DND-41 (cell line): ENCODE data around the gene CDK17.
A peak's percentile ranks its signal among the peaks of the same experiment; 100 is the strongest.
"Not testable (repeated sequence)": the region's sequence is repeated elsewhere in the genome, so short reads cannot be mapped to it uniquely, and the experiment has no call there.

ENCODE experiments used
- ATAC-seq: fragments of 200-7000 bp; cut with Tn5 transposase; 3 replicates; pipeline ENCODE4 v1.9.1; 2021; ENCODE audit warnings: low read depth; ENCODE audit not compliant: insufficient read depth
- DNase-seq: peaks from one replicate; pipeline ENCODE4 v3.0.0-alpha.2; 2020
- H2AFZ ChIP-seq: 2 replicates; pipeline ENCODE4 v1.6.0; 2012; ENCODE audit warnings: low read depth, low read length
- H3K27ac ChIP-seq: 2 replicates; pipeline ENCODE4 v1.5.1; 2012; ENCODE audit warnings: low read length, inconsistent platforms
- H3K27me3 ChIP-seq: fragments of 200-600 bp; sonication (generic); 2 replicates; pipeline ENCODE4 v1.6.0; 2012; ENCODE audit warnings: low read length, mild to moderate bottlenecking, inconsistent platforms; ENCODE audit not compliant: insufficient read depth, poor library complexity
- H3K36me3 ChIP-seq: 2 replicates; pipeline ENCODE4 v1.5.1; 2012; ENCODE audit warnings: low read length, inconsistent platforms; ENCODE audit not compliant: insufficient read depth
- H3K4me1 ChIP-seq: 2 replicates; pipeline ENCODE4 v1.5.1; 2012; ENCODE audit warnings: mild to moderate bottlenecking, low read length; ENCODE audit not compliant: insufficient read depth
- H3K4me2 ChIP-seq: 2 replicates; pipeline ENCODE4 v1.6.0; 2012; ENCODE audit warnings: mild to moderate bottlenecking, moderate library complexity, low read length, inconsistent platforms; ENCODE audit not compliant: insufficient read depth
- H3K4me3 ChIP-seq, 2 experiments: fragments of 200-600 bp in 1 of 2; shearing (Covaris generic) in 1 of 2; 2 replicates each; pipeline ENCODE4 v1.5.1; 2012 to 2016; ENCODE audit warnings: inconsistent platforms in 2 of 2, low read length in 2 of 2, mild to moderate bottlenecking in 2 of 2, low read depth in 1 of 2, moderate library complexity in 1 of 2
- H3K79me2 ChIP-seq: 2 replicates; pipeline ENCODE4 v1.6.0; 2012; ENCODE audit warnings: low read length, inconsistent platforms; ENCODE audit not compliant: insufficient read depth
- H3K9ac ChIP-seq: 2 replicates; pipeline ENCODE4 v1.6.0; 2012; ENCODE audit warnings: low read depth, mild to moderate bottlenecking, inconsistent platforms, low read length, moderate library complexity
- H3K9me3 ChIP-seq: 2 replicates; pipeline ENCODE4 v1.5.1; 2012; ENCODE audit warnings: low read length, moderate library complexity, mild to moderate bottlenecking, inconsistent platforms; ENCODE audit not compliant: insufficient read depth, severe bottlenecking
- H4K20me1 ChIP-seq: 2 replicates; pipeline ENCODE4 v1.6.0; 2012; ENCODE audit warnings: low read length; ENCODE audit not compliant: insufficient read depth
- CTCF ChIP-seq: IDR thresholded peaks from 2 replicates; pipeline ENCODE4 v1.5.1; 2012; ENCODE audit warnings: borderline replicate concordance, low read length, moderate library complexity, mild to moderate bottlenecking; ENCODE audit not compliant: poor library complexity, severe bottlenecking; ENCODE audit errors: extremely low read depth
- EZH2 ChIP-seq: IDR thresholded peaks from 3 replicates; pipeline ENCODE4 v1.6.1; 2012; ENCODE audit warnings: borderline replicate concordance, low read depth, mild to moderate bottlenecking, moderate library complexity, low read length, inconsistent platforms; ENCODE audit not compliant: severe bottlenecking

Gene CDK17

GRCh38 chr12:96326628-96327227 lies 73.5 kb downstream of the CDK17 start:
- no peak overlapping the region for H3K4me2 ChIP-seq
- no peak overlapping the region for H3K9ac ChIP-seq
- peaks cover 51% of the 10 kb centered on the region for H3K4me1 ChIP-seq
- TF ChIP-seq EZH2: no peak
- no peak for TF ChIP-seq CTCF
- H3K4me3 ChIP-seq: no peak overlapping the region
- no peaks in the 10 kb centered on the region for H3K27me3 ChIP-seq
- H3K9me3 ChIP-seq: peaks cover 2% of the 10 kb centered on the region
- ATAC-seq (no peak), DNase-seq (no peak)
- no peak overlapping the region for H2AFZ ChIP-seq
- H4K20me1 ChIP-seq: no peaks in the 10 kb centered on the region
- H3K27ac ChIP-seq: peak overlapping the region; percentile 79
- H3K79me2 ChIP-seq: peaks cover 97% of the 10 kb centered on the region
- H3K36me3 ChIP-seq: peaks cover 60% of the 10 kb centered on the region

DNA sequence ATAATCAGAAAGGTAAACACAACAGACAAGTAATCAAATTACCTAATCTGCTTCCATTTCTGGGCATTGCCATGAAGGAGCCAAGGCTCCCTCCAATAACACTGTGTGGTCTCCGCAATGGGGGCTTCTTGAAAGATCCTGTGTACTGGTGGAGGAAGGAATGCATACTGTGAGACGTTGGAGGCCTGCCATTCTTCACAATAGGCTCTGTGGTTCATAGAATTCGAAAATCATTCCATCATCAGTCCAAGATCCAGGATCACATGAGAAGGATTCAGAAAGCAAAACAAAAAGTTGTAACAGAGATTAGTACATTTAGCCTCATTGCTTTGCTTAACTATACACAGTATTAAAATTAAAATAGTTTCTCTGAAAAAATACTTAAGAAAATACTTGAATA lies 76.3 kb downstream of the CDK17 start:
- Histone ChIP-seq H3K36me3 (peaks cover 49% of the 10 kb centered on the region), H3K4me3 (no peak overlapping the region), H3K79me2 (peaks cover 71% of the 10 kb centered on the region), H3K4me2 (no peak overlapping the region), H3K9me3 (peaks cover 2% of the 10 kb centered on the region), H3K9ac (no peak overlapping the region), H3K4me1 (peaks cover 23% of the 10 kb centered on the region), H4K20me1 (no peaks in the 10 kb centered on the region), H3K27ac (no peak overlapping the region), H2AFZ (no peak overlapping the region), H3K27me3 (no peaks in the 10 kb centered on the region)
- TF ChIP-seq EZH2: no peak
- TF ChIP-seq CTCF: no peak
- no peak for ATAC-seq
- DNase-seq: no peak

DNA sequence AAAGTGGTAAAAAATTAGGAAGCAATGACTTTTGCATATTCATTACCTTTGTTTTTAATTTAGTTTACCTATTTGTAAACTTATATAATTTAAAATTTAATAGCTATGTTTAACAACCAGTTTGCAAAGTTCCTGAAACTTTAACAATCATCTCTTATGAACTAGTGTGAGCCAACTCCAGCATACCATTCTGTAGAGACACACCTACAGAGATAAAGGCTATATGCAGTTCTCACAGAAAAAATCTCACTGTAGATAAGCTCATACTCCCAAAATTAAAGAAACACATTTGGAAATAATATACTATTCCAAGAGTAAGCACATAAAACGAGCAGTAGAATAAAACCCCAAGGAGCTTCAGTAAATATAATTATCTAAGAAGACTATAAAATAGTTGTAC lies 77.5 kb downstream of the CDK17 start:
- no peaks in the 10 kb centered on the region for H3K27me3 ChIP-seq
- peaks cover 2% of the 10 kb centered on the region for H3K9me3 ChIP-seq
- no peak overlapping the region for H3K9ac ChIP-seq
- H4K20me1 ChIP-seq: no peaks in the 10 kb centered on the region
- ATAC-seq (no peak), DNase-seq (no peak)
- peaks cover 49% of the 10 kb centered on the region for H3K36me3 ChIP-seq
- no peak overlapping the region for H3K4me3 ChIP-seq
- H3K4me1 ChIP-seq: peaks cover 11% of the 10 kb centered on the region
- no peak overlapping the region for H3K27ac ChIP-seq
- H2AFZ ChIP-seq: no peak overlapping the region
- H3K79me2 ChIP-seq: peaks cover 59% of the 10 kb centered on the region
- TF ChIP-seq CTCF: no peak
- no peak for TF ChIP-seq EZH2
- no peak overlapping the region for H3K4me2 ChIP-seq

DNA sequence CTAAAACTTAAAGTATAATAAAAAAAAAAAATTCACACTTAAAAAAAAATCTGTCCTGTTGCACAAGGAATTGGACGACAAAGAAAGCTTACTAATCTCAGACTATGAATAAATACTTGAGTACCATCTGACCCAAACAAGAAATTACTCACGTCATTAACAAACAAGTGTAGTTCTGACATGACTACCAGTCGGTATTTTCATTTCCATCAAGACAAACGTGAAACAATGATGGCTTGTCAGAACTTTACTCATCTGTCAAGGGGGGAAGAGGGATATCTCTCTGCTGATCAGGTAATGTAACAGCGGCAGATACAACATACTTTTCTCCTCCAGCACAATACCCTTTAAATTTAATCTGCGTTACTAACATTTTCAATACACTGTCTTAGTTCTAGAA lies 78.3 kb downstream of the CDK17 start:
- H3K9me3 ChIP-seq: peaks cover 2% of the 10 kb centered on the region
- ATAC-seq: no peak
- no peak overlapping the region for H3K4me3 ChIP-seq

GRCh38 chr12:96317801-96318200 lies 82.4 kb downstream of the CDK17 start:
- not testable (repeated sequence) for H3K9ac ChIP-seq, H3K27ac ChIP-seq, H4K20me1 ChIP-seq, H2AFZ ChIP-seq, H3K27me3 ChIP-seq, H3K4me3 ChIP-seq, H3K4me1 ChIP-seq, ATAC-seq, H3K4me2 ChIP-seq, DNase-seq, H3K9me3 ChIP-seq
- Histone ChIP-seq H3K79me2 (peaks cover 43% of the 10 kb centered on the region), H3K36me3 (peaks cover 24% of the 10 kb centered on the region)

More for the DNA sequence above, 78.3 kb downstream of the CDK17 start:
- Histone ChIP-seq H3K4me1 (peaks cover 4% of the 10 kb centered on the region; the same call in 1 of the 2 replicates), H3K9ac (no peak overlapping the region), H3K36me3 (peaks cover 46% of the 10 kb centered on the region), H2AFZ (no peak overlapping the region), H3K4me2 (no peak overlapping the region), H3K27ac (no peak overlapping the region), H4K20me1 (no peaks in the 10 kb centered on the region), H3K79me2 (peaks cover 51% of the 10 kb centered on the region), H3K27me3 (no peaks in the 10 kb centered on the region)
- DNase-seq: no peak
- TF ChIP-seq CTCF: no peak
- no peak for TF ChIP-seq EZH2
